IMR-90 (cell line): ENCODE data around the gene ZFAND5. TPM values are rescaled to one million over a fixed set of nuclear protein-coding genes. Genes with fewer than 3 reads are reported as not detected.
A peak's percentile ranks its signal among the peaks of the same experiment; 100 is the strongest.

Experiments used
- ATAC-seq: fragments of 200-7000 bp; cut with Tn5 transposase; 2 replicates; pipeline ENCODE4 v1.9.1; 2020; ENCODE audit warnings: low read depth, mild to moderate bottlenecking, moderate library complexity
- BruUV-seq: library from RNA; stranded (reverse); fragments of 400-500 nt; replicated peaks from 2 replicates; lab custom pipeline; 2021; lab: Mats Ljungman, UMichigan
- CTCF ChIA-PET: fragments of 300-600 bp; formaldehyde crosslinking; extraction: SDS; loops from one replicate; lab custom pipeline; 2021; ENCODE audit warnings: antibody characterized with exemption; lab: Yijun Ruan, JAX
- POLR2A ChIA-PET: fragments of 300-600 bp; sonication (Branson Sonifier 250); formaldehyde crosslinking; loops from one replicate; lab custom pipeline; 2022; ENCODE audit warnings: antibody characterized with exemption; ENCODE audit not compliant: unreplicated experiment; lab: Charles Lee
- DNase-seq: peaks from one replicate; pipeline ENCODE4 v3.0.0; 2013
- H2AFZ ChIP-seq: replicated peaks from 2 replicates; pipeline ENCODE3; 2013; ENCODE audit warnings: low read length, mild to moderate bottlenecking; ENCODE audit not compliant: poor library complexity
- H2AK5ac ChIP-seq: 2 replicates; pipeline ENCODE4 v1.6.1; 2013; ENCODE audit warnings: low read depth, low read length, inconsistent platforms
- H2AK9ac ChIP-seq: replicated peaks from 2 replicates; pipeline ENCODE3; 2013; ENCODE audit warnings: mild to moderate bottlenecking, low read depth, low read length, moderate library complexity; ENCODE audit not compliant: poor library complexity
- H2BK120ac ChIP-seq: 2 replicates; pipeline ENCODE4 v1.6.1; 2013; ENCODE audit warnings: low read depth, low read length, inconsistent platforms
- H2BK15ac ChIP-seq: 3 replicates; pipeline ENCODE4 v1.6.1; 2013; ENCODE audit warnings: low read depth, low read length, inconsistent platforms
- H2BK20ac ChIP-seq: 2 replicates; pipeline ENCODE4 v1.6.1; 2013; ENCODE audit warnings: low read depth, mild to moderate bottlenecking, inconsistent platforms, low read length, moderate library complexity
- H2BK5ac ChIP-seq: 2 replicates; pipeline ENCODE4 v1.6.1; 2013; ENCODE audit warnings: mild to moderate bottlenecking, low read depth, low read length, inconsistent platforms; ENCODE audit not compliant: poor library complexity, severe bottlenecking
- H3K14ac ChIP-seq: replicated peaks from 2 replicates; pipeline ENCODE4 v1.6.1; 2013; ENCODE audit warnings: low read depth, low read length, inconsistent platforms
- H3K18ac ChIP-seq: 2 replicates; pipeline ENCODE4 v1.6.1; 2013; ENCODE audit warnings: low read depth, low read length, control low read depth
- H3K23ac ChIP-seq: 2 replicates; pipeline ENCODE4 v1.6.1; 2013; ENCODE audit warnings: low read depth, low read length, inconsistent platforms
- H3K27ac ChIP-seq: 2 replicates; pipeline ENCODE4 v1.5.1; 2013; ENCODE audit warnings: mild to moderate bottlenecking, control low read depth, low read length; ENCODE audit not compliant: insufficient read depth
- H3K27me3 ChIP-seq: 2 replicates; pipeline ENCODE4 v1.6.1; 2013; ENCODE audit warnings: low read length; ENCODE audit not compliant: control insufficient read depth, insufficient read depth
- H3K36me3 ChIP-seq: 2 replicates; pipeline ENCODE4 v1.6.1; 2013; ENCODE audit warnings: low read length, mixed read lengths; ENCODE audit not compliant: control insufficient read depth, insufficient read depth
- H3K4ac ChIP-seq: 2 replicates; pipeline ENCODE4 v1.6.1; 2013; ENCODE audit warnings: low read depth, low read length, inconsistent platforms
- H3K4me1 ChIP-seq: 2 replicates; pipeline ENCODE4 v1.6.1; 2013; ENCODE audit warnings: low read length, mixed read lengths; ENCODE audit not compliant: control insufficient read depth, insufficient read depth
- H3K4me2 ChIP-seq: 2 replicates; pipeline ENCODE4 v1.6.1; 2013; ENCODE audit warnings: low read depth, mild to moderate bottlenecking, control low read depth, low read length, moderate library complexity
- H3K4me3 ChIP-seq: 2 replicates; pipeline ENCODE4 v1.5.1; 2013; ENCODE audit warnings: low read depth, mild to moderate bottlenecking, control low read depth, low read length, moderate library complexity; ENCODE audit not compliant: insufficient read depth
- H3K56ac ChIP-seq: 2 replicates; pipeline ENCODE4 v1.6.1; 2013; ENCODE audit warnings: low read length, inconsistent platforms; ENCODE audit not compliant: insufficient read depth; ENCODE audit errors: extremely low read depth
- H3K79me1 ChIP-seq, 2 experiments: 2 replicates each; pipeline ENCODE4 v1.6.1; 2013; ENCODE audit warnings: low read length in 2 of 2, inconsistent platforms in 1 of 2, low read depth in 1 of 2
- H3K9ac ChIP-seq: 2 replicates; pipeline ENCODE4 v1.6.1; 2013; ENCODE audit warnings: low read depth, low read length, control low read depth
- H3K9me1 ChIP-seq: 2 replicates; pipeline ENCODE4 v1.6.1; 2013; ENCODE audit warnings: low read length, inconsistent platforms; ENCODE audit not compliant: insufficient read depth
- H3K9me3 ChIP-seq: 2 replicates; pipeline ENCODE4 v1.6.1; 2013; ENCODE audit warnings: low read length; ENCODE audit not compliant: control insufficient read depth, insufficient read depth
- H4K20me1 ChIP-seq: 2 replicates; pipeline ENCODE4 v1.6.1; 2013; ENCODE audit warnings: low read length, inconsistent platforms; ENCODE audit not compliant: insufficient read depth
- H4K5ac ChIP-seq: 2 replicates; pipeline ENCODE4 v1.6.1; 2013; ENCODE audit warnings: mild to moderate bottlenecking, low read depth, low read length, control low read depth
- H4K8ac ChIP-seq, 2 experiments: 2 replicates each; pipeline ENCODE4 v1.6.1; 2013; ENCODE audit warnings: low read depth in 2 of 2, low read length in 2 of 2, control low read depth in 1 of 2, inconsistent platforms in 1 of 2
- H4K91ac ChIP-seq: 2 replicates; pipeline ENCODE4 v1.6.1; 2013; ENCODE audit warnings: low read depth, low read length, inconsistent platforms; ENCODE audit not compliant: insufficient read depth
- CHD1 ChIP-seq: IDR thresholded peaks from 2 replicates; pipeline ENCODE4 v1.6.1; 2012; ENCODE audit warnings: low read depth, low read length, improper control_type of control experiment
- FOS ChIP-seq: fragments of 150-350 bp; IDR thresholded peaks from 2 replicates; pipeline ENCODE4 v1.6.1; 2016; ENCODE audit warnings: low read depth, low read length
- MAFK ChIP-seq: IDR thresholded peaks from 2 replicates; pipeline ENCODE4 v1.6.1; 2012; ENCODE audit warnings: low read depth, low read length, improper control_type of control experiment
- MAZ ChIP-seq: IDR thresholded peaks from 2 replicates; pipeline ENCODE4 v1.6.1; 2012; ENCODE audit warnings: low read depth, mild to moderate bottlenecking, low read length, improper control_type of control experiment, moderate library complexity, borderline replicate concordance
- MXI1 ChIP-seq: IDR thresholded peaks from 2 replicates; pipeline ENCODE4 v1.6.1; 2012; ENCODE audit warnings: low read depth, mild to moderate bottlenecking, low read length, moderate library complexity, borderline replicate concordance
- RAD21 ChIP-seq: IDR thresholded peaks from 2 replicates; pipeline ENCODE4 v1.6.1; 2012; ENCODE audit warnings: low read length, improper control_type of control experiment
- RFX5 ChIP-seq: IDR thresholded peaks from 2 replicates; pipeline ENCODE4 v1.8.0; 2012; ENCODE audit warnings: low read depth, mild to moderate bottlenecking, low read length, moderate library complexity
- SMC3 ChIP-seq: fragments of 150-350 bp; IDR thresholded peaks from 2 replicates; pipeline ENCODE4 v1.6.1; 2016; ENCODE audit warnings: low read depth, mild to moderate bottlenecking, antibody characterized with exemption, low read length, moderate library complexity
- WGBS, 2 experiments: methylation state at CpG; one replicate each; pipeline versions ENCODE4 v1.1.5 to v1.1.7; 2013; ENCODE audit warnings: missing lambda C conversion rate in 2 of 2; ENCODE audit not compliant: insufficient read length in 1 of 2; ENCODE audit errors: extremely low coverage in 2 of 2; 5-methylcytosine and 5-hydroxymethylcytosine counted together
- dilution Hi-C: fragments of 300-500 bp; cut with HindIII; formaldehyde crosslinking; loops from one replicate; pipeline ENCODE4 v1.14.3; 2018; ENCODE audit warnings: low sequenced_read_pairs; ENCODE audit not compliant: unreplicated experiment
- in situ Hi-C: fragments of 300-500 bp; cut with MboI; formaldehyde crosslinking; loops from 3 replicates; pipeline ENCODE4 v1.14.3; 2019; ENCODE audit warnings: low sequenced_read_pairs, inconsistent platforms, mixed read lengths
- intact Hi-C: fragments of 100-400 bp; cut with micrococcal nuclease; formaldehyde crosslinking; loops from 2 replicates; pipeline ENCODE4 v1.10.0; 2022
- polyA plus RNA-seq, 3 experiments: library from polyadenylated mRNA; depleted of rRNA; stranded (reverse); fragments of >200 nt; gene quantifications; 2 replicates each; pipeline ENCODE4 v1.2.3, GENCODE V29; 2012; ENCODE audit warnings: low replicate concordance in 1 of 3
- total RNA-seq: library from RNA; depleted of rRNA; stranded (reverse); fragments of >200 nt; gene quantifications from 2 replicates; pipeline ENCODE4 v1.2.3, GENCODE V29; 2012
- TF ChIP-seq, protein P1 (sequence below): conservative IDR thresholded peaks from 2 replicates; pipeline ENCODE4 v1.5.1; 2012; ENCODE audit warnings: mild to moderate bottlenecking, low read depth, low read length, improper control_type of control experiment
- TF ChIP-seq, protein P2 (sequence below): fragments of 150-350 bp; IDR thresholded peaks from 2 replicates; pipeline ENCODE4 v1.6.1; 2016; ENCODE audit warnings: low read depth, mild to moderate bottlenecking, low read length, moderate library complexity, borderline replicate concordance
- TF ChIP-seq, protein P3 (sequence below): fragments of 150-350 bp; IDR thresholded peaks from 2 replicates; pipeline ENCODE4 v1.6.1; 2017; ENCODE audit warnings: mild to moderate bottlenecking, antibody characterized with exemption, low read length, low read depth

ZFAND5 gene
- total and polyA plus RNA-seq, 2 of the 4 experiments (the other 2 are of a cell fraction): 35.8 to 85.2 TPM

DNA sequence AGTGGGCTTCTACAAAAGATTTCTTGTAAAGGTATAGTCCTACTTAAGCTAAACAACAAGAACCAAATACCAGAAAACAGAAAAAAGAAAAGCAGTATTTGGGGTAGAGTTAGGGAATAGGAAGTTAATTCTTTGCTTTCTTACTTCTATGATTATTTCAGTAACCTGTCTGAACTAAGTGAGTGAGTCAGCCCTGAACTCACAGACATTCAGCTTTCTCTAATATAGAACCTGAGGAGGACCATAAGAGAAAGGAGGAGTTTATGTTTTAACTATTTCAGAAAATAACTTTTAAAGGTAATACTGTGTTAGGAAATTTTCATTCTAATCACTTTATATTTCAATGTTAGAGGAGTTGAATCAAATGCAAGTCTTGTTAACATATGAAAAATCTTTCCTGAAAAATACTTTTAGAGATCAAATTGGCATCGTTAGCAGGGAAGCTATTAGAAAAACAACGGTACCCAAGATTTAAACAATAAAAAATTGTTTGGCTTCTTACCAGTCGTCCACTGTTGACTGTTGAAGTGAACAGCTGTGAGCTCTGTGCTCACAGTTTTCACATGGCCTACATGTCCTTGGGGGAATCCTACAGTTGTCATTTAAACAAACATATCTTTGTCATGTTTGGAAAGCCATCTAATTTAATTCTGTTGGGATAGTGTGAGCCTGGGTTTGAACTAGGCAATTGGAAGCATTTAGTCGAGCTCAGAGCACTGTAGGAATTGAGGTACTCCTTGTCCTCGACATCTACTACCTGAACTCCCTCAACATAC lies 19.9 kb upstream of the ZFAND5 start:
- Histone ChIP-seq H2BK15ac (peak overlapping the region; percentile 28; the same call in 2 of the 3 replicates), H3K18ac (peak overlapping the region; percentile 72), H4K20me1 (no peaks in the 10 kb centered on the region), H3K36me3 (no peaks in the 10 kb centered on the region), H3K4me2 (no peak overlapping the region), H3K9me1 (peaks cover 5% of the 10 kb centered on the region), H3K9me3 (no peaks in the 10 kb centered on the region), H3K4me3 (no peak overlapping the region), H2BK120ac (peak overlapping the region; percentile 92), H3K14ac (peak overlapping the region; percentile 11), H3K27me3 (no peaks in the 10 kb centered on the region), H4K8ac (peak overlapping the region in 1 of 2 experiments; percentile 2; a peak in 1 of 4 replicates), H2AK9ac (no peak overlapping the region), H2AK5ac (peak overlapping the region; percentile 73; the same call in 1 of the 2 replicates), H3K27ac (peak overlapping the region; percentile 40; the same call in 1 of the 2 replicates), H3K23ac (peak overlapping the region; percentile 2; the same call in 1 of the 2 replicates), H3K4ac (peak overlapping the region; percentile 74), H3K4me1 (peaks cover 14% of the 10 kb centered on the region), H2BK5ac (peak overlapping the region; percentile 85), H3K56ac (0 out of 2 replicates have a peak overlapping the region, but pooled peaks have one; percentile 23), H2AFZ (no peak overlapping the region), H2BK20ac (peak overlapping the region; percentile 72), H3K9ac (no peak overlapping the region), H3K79me1 (no peaks in the 10 kb centered on the region), H4K91ac (peak overlapping the region; percentile 62; the same call in 1 of the 2 replicates), H4K5ac (peak overlapping the region; percentile 1; the same call in 1 of the 2 replicates)
- WGBS, 2 experiments: 0% methylated on average over 1 of the region's 5 CpGs; no CpG with 5 or more reads in 1 of the 2 experiments
- TF ChIP-seq MAFK (no peak), FOS (no peak), MXI1 (no peak), RFX5 (no peak), SMC3 (no peak), RAD21 (no peak), CHD1 (no peak), MAZ (no peak)
- TF ChIP-seq, protein P1, sequence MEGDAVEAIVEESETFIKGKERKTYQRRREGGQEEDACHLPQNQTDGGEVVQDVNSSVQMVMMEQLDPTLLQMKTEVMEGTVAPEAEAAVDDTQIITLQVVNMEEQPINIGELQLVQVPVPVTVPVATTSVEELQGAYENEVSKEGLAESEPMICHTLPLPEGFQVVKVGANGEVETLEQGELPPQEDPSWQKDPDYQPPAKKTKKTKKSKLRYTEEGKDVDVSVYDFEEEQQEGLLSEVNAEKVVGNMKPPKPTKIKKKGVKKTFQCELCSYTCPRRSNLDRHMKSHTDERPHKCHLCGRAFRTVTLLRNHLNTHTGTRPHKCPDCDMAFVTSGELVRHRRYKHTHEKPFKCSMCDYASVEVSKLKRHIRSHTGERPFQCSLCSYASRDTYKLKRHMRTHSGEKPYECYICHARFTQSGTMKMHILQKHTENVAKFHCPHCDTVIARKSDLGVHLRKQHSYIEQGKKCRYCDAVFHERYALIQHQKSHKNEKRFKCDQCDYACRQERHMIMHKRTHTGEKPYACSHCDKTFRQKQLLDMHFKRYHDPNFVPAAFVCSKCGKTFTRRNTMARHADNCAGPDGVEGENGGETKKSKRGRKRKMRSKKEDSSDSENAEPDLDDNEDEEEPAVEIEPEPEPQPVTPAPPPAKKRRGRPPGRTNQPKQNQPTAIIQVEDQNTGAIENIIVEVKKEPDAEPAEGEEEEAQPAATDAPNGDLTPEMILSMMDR: no peak
- TF ChIP-seq, protein P2, sequence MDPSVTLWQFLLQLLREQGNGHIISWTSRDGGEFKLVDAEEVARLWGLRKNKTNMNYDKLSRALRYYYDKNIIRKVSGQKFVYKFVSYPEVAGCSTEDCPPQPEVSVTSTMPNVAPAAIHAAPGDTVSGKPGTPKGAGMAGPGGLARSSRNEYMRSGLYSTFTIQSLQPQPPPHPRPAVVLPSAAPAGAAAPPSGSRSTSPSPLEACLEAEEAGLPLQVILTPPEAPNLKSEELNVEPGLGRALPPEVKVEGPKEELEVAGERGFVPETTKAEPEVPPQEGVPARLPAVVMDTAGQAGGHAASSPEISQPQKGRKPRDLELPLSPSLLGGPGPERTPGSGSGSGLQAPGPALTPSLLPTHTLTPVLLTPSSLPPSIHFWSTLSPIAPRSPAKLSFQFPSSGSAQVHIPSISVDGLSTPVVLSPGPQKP: no peak
- TF ChIP-seq, protein P3, sequence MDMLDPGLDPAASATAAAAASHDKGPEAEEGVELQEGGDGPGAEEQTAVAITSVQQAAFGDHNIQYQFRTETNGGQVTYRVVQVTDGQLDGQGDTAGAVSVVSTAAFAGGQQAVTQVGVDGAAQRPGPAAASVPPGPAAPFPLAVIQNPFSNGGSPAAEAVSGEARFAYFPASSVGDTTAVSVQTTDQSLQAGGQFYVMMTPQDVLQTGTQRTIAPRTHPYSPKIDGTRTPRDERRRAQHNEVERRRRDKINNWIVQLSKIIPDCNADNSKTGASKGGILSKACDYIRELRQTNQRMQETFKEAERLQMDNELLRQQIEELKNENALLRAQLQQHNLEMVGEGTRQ: no peak
- DNase-seq (peak; percentile 37), ATAC-seq (no peak)
- intact Hi-C loops: loop anchor here (2.0 to 5.0 kb wide), 2 partner anchors 44 to 87 kb away; no protein-coding TSS in a partner anchor
- no TSS peak for BruUV-seq
- ChIA-PET POLR2A (interaction anchor here (0.5 to 1.2 kb wide), 4 partner anchors 22 to 145 kb away, joined by 3 to 5 read pairs (median 4); no protein-coding TSS in a partner anchor), CTCF (interaction anchor here (1.0 kb wide), 1 partner anchor 9 kb away, joined by 3 read pairs; no protein-coding TSS in a partner anchor)
- in situ Hi-C loops: no loop called here
- dilution Hi-C loops: no loop called here
